Measurements from ENCODE around the gene PLD4. TPM values are rescaled to one million over a fixed set of nuclear protein-coding genes. Genes with fewer than 3 reads are reported as not detected.

The PLD4 gene
- total RNA-seq, 6 experiments from 2014 or later, result 0.12 to 0.49 (median 0.33) TPM; not detected in 2

DNA sequence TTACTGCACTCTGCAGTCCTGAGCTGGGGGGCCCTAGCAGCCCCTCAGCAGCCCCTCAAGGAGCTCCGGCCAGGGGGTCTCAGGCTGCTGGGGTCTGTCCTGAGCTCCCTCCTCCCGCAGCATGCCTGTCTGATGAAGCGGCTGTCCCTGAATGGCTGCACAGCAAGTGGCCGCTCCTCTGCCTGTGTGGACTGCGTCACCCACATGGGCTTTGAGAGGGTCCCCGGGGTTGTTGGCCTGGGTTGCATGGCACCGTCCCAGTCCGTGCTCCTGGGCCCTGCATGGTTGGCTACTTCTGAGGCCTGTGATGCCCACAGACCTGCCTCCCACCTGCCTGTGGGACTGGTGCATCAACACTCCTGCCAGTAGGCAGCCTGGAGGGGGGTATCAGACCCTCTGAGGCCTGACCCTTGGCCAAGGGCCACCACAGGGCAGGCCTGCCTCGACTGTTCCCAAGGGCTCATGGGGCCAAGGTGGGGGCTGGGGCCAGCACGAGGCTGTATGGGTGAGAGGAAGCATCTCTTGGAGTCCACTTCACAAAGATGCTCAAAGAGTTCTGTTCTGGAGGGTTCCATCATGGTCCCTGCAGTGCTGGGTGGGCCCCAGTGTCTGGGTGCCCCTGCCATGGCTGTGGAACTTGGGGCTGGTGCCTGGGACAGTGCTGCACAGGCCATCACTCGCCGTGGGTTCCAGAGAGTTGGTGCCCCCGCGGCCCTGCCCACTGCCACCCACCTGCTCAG, 47.4 kb upstream of the PLD4 start:
- intact Hi-C loops (cut with DNase I), result no loop called here
- Histone ChIP-seq H3K27me3 (no peaks in the 10 kb centered on the region), H3K4me1 (peaks cover 0 to 26% (median 10%) of the 10 kb centered on the region in 4 donors), H3K27ac (no peak overlapping the region), H3K9me3 (no peaks in the 10 kb centered on the region), H3K4me3 (no peak overlapping the region), H3K36me3 (peaks cover 0 to 12% (median 0%) of the 10 kb centered on the region in 4 donors)
- DNase-seq (peak in 1 of 3 donors; percentile 54), ATAC-seq (no peak)
- WGBS (ENCODE audit: insufficient coverage, low coverage, low lambda C conversion rate, missing lambda C conversion rate), result no CpG with 5 or more reads among the region's 14 CpGs
- TF ChIP-seq, protein P1, sequence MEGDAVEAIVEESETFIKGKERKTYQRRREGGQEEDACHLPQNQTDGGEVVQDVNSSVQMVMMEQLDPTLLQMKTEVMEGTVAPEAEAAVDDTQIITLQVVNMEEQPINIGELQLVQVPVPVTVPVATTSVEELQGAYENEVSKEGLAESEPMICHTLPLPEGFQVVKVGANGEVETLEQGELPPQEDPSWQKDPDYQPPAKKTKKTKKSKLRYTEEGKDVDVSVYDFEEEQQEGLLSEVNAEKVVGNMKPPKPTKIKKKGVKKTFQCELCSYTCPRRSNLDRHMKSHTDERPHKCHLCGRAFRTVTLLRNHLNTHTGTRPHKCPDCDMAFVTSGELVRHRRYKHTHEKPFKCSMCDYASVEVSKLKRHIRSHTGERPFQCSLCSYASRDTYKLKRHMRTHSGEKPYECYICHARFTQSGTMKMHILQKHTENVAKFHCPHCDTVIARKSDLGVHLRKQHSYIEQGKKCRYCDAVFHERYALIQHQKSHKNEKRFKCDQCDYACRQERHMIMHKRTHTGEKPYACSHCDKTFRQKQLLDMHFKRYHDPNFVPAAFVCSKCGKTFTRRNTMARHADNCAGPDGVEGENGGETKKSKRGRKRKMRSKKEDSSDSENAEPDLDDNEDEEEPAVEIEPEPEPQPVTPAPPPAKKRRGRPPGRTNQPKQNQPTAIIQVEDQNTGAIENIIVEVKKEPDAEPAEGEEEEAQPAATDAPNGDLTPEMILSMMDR (IDR thresholded peaks at IDR 0.05), result no peak
- no peak for TF ChIP-seq POLR2A (IDR thresholded peaks at IDR 0.05)

DNA sequence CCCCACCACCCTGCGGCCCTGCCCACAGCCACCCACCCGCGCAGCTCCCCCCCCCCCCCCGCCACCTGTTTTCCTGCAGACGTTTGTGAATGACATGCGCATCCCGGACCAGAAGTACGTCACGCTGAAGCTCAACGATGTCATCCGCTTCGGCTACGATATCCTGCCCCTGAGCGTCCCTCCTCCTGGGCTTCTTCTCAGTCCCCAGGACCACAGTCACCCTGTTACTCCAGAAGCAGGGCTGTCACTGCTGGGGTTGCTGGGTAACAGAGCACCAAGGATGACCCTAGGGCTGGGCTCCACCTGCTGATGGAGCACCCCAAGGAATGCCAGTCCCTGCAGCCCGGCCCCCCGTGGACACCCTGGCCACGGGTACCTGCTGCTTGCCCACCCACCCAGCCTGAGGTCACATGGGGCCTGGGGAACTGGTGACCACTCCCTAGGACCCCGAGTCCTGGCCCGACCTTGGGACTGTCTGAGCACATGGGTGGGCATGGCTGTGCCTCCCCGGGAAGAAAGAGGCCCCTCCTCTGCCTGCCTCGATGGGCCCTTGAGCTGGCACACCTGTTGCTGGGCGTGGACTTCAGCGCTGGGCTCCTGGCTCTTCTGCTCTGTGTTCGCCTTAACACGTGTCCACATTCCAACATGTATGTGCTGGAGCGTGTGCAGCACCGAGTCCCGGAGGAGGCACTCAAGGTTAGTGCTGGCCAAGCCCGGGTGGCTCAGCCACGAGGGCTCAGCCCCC, 46.7 kb upstream of the PLD4 start:
- Histone ChIP-seq H3K36me3 (peaks cover 0 to 12% (median 0%) of the 10 kb centered on the region in 4 donors), H3K27me3 (no peaks in the 10 kb centered on the region), H3K9me3 (no peaks in the 10 kb centered on the region), H3K4me1 (peaks cover 0 to 19% (median 6%) of the 10 kb centered on the region in 4 donors), H3K4me3 (no peak overlapping the region), H3K27ac (no peak overlapping the region)
- no peak for TF ChIP-seq POLR2A (IDR thresholded peaks at IDR 0.05)
- TF ChIP-seq, protein P1 (IDR thresholded peaks at IDR 0.05), result no peak
- no peak for DNase-seq
- intact Hi-C loops (cut with DNase I), result no loop called here
- no peak for ATAC-seq
- 88% methylated on average over 10 of the region's 30 CpGs for WGBS (ENCODE audit: insufficient coverage, low coverage, low lambda C conversion rate, missing lambda C conversion rate)

DNA sequence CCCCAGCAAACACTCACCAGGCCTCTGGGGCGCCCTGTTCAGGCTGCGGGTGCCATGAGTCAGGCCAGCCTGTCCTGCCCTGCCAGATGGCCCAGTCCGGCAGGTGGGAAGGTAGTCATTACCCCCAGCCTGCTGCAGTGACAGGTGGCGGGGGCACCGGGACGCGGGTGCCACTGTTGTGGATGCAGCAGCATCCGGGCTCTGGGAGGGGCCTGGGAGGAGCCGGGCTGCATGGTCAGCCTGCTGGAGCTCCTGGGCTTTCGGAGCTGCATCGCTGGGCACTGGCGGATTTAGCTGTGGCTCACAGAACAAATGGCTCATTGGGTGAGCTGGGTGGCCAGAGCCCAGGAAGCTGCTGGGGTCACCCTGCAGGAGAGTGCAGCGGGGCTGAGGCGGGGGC, 46.1 kb upstream of the PLD4 start:
- DNase-seq, result no peak
- no peak for TF ChIP-seq POLR2A (IDR thresholded peaks at IDR 0.05)
- TF ChIP-seq, protein P1 (IDR thresholded peaks at IDR 0.05), result no peak
- no peak overlapping the region for H3K4me3 ChIP-seq
- WGBS (ENCODE audit: insufficient coverage, low coverage, low lambda C conversion rate, missing lambda C conversion rate), result no CpG with 5 or more reads among the region's 14 CpGs
- H3K27ac ChIP-seq, result no peak overlapping the region
- peaks cover 0 to 17% (median 0%) of the 10 kb centered on the region in 4 donors for H3K36me3 ChIP-seq
- no peaks in the 10 kb centered on the region for H3K27me3 ChIP-seq
- intact Hi-C loops (cut with DNase I), result no loop called here
- H3K4me1 ChIP-seq, result peaks cover 0 to 15% (median 4%) of the 10 kb centered on the region in 4 donors
- ATAC-seq, result no peak
- no peaks in the 10 kb centered on the region for H3K9me3 ChIP-seq

DNA sequence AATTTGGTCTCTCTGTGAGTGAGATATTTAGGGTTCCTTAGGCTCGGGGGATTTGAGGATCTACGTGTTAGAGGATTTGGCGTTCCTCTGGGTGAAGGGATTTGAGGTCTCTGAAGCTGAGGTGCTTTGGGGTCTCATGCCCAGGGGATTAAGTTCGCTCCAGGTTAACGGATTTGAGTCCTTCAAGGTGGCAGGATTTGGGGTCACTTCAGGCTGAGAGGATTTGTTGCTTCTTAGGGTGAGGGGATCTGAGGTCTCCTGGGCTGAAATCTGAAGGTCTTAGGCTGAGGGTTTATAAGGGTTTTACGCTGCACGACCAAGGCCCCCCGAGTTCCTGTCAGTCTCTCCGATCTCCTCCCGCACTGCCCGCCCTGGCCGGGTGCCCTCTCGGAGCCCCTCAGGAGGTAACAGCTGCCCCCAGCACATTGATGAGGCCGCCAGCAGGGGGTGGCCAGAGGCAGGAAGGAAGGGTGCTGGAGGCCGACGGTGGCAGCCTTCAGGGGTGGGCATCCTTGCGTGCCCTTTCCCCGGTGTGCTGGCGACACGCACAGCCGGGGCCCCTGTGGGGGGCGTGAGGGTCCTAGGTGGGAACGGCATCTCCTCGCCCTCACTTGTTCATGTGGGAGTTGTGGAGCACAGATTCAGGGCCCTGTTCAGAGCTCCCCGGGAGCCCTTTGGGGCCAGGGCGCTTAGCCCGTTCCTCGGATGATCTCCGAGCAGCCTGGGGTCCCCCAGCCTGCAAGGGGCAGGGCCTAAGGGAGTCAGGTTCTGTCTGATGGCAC, 45.3 kb upstream of the PLD4 start:
- no peaks in the 10 kb centered on the region for H3K9me3 ChIP-seq
- no peak for ATAC-seq
- peaks cover 0 to 7% (median under 1%) of the 10 kb centered on the region in 4 donors for H3K4me1 ChIP-seq
- DNase-seq, result no peak
- H3K4me3 ChIP-seq, result no peak overlapping the region
- no peak overlapping the region for H3K27ac ChIP-seq
- 93% methylated on average over 6 of the region's 29 CpGs for WGBS (ENCODE audit: insufficient coverage, low coverage, low lambda C conversion rate, missing lambda C conversion rate)
- H3K27me3 ChIP-seq, result no peaks in the 10 kb centered on the region
- TF ChIP-seq, protein P1 (IDR thresholded peaks at IDR 0.05), result no peak
- no peak for TF ChIP-seq POLR2A (IDR thresholded peaks at IDR 0.05)
- intact Hi-C loops (cut with DNase I), result no loop called here
- peaks cover 0 to 22% (median 0%) of the 10 kb centered on the region in 4 donors for H3K36me3 ChIP-seq
